Renal cortical epithelial cell (primary cell): ENCODE data around the gene CBX3. TPM values are rescaled to one million over a fixed set of nuclear protein-coding genes. Genes with fewer than 3 reads are reported as not detected.
A peak's percentile ranks its signal among the peaks of the same experiment; 100 is the strongest.
"Not testable (repeated sequence)": the region's sequence is repeated elsewhere in the genome, so short reads cannot be mapped to it uniquely, and the experiment has no call there.

Experiments
- DNase-seq: peaks from one replicate; pipeline ENCODE4 v3.0.0-alpha.2; 2011; ENCODE audit warnings: low read depth
- total RNA-seq: library from RNA; depleted of rRNA; stranded (reverse); fragments of >200 nt; gene quantifications from 2 replicates; pipeline ENCODE4 v1.2.3, GENCODE V29; 2014

CBX3 gene
- total RNA-seq, result 124 and 212 TPM in 2 replicates

DNA sequence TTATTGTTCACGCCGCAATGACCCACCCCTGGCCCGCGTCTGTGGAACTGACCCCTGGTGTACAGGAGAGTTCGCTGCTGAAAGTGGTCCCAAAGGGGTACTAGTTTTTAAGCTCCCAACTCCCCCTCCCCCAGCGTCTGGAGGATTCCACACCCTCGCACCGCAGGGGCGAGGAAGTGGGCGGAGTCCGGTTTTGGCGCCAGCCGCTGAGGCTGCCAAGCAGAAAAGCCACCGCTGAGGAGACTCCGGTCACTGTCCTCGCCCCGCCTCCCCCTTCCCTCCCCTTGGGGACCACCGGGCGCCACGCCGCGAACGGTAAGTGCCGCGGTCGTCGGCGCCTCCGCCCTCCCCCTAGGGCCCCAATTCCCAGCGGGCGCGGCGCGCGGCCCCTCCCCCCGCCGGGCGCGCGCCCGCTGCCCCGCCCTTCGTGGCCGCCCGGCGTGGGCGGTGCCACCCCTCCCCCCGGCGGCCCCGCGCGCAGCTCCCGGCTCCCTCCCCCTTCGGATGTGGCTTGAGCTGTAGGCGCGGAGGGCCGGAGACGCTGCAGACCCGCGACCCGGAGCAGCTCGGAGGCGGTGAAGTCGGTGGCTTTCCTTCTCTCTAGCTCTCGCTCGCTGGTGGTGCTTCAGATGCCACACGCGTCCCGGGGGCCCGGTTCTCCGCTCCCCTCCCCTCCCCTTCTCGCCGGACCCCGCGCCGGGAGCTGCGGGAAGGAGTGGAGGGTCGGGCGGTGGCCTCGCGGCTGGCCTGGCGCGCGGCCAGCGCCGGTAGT, at the start of gene CBX3:
Gene CBX3 (plus strand): TSS at position 499 of the 772 bp plus-strand sequence. CDS start 1,254 bp downstream, outside the sequence.
- DNase-seq, result no peak

DNA sequence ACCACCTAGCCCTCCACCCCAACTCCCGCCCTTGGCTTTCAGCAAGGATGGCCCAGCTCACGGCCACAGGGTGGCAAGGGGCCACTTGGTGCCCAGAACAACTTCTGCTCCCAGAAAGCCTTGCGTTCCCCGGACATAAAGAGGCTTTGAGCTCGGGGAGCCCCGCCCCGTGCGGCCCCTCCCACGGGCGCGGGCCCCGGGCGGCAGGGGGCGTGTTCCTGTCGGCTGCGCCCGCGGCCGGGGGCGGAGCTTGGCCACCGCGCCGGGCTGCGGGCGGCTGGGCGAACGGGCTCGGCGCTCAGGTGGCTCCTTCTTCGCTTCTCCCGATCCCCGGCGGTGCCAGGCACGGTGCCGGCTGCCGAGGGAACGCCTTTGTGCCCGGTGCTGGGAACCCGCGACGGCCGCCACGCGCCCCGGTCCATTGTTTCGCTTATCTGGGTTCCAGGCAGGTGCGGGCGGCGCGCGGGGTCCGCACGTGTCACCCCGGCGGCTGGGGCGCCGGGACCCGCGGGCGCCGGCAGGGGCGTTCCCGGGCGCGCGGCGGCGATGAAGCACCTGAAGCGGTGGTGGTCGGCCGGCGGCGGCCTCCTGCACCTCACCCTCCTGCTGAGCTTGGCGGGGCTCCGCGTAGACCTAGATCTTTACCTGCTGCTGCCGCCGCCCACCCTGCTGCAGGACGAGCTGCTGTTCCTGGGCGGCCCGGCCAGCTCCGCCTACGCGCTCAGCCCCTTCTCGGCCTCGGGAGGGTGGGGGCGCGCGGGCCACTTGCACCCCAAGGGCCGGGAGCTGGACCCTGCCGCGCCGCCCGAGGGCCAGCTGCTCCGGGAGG, 49.4 kb upstream of the CBX3 start, which contains the start of gene NFE2L3:
Gene NFE2L3 (plus strand): TSS at position 246 of the 829 bp plus-strand sequence. CDS start 301 bp downstream, at position 547.
- DNase-seq, result peak; percentile 52

DNA sequence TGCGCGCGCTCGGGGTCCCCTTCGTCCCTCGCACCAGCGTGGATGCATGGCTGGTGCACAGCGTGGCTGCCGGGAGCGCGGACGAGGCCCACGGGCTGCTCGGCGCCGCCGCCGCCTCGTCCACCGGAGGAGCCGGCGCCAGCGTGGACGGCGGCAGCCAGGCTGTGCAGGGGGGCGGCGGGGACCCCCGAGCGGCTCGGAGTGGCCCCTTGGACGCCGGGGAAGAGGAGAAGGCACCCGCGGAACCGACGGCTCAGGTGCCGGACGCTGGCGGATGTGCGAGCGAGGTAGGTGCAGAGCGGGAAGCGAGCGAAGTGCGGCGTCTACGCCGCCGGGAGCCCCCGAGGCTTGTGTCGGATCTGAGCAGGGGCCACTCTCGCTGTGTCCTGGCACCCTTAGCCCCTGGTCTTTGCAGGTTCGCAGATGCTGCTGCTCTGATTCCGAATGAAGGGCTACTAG, 48.7 kb upstream of the CBX3 start:
- DNase-seq, result not testable (repeated sequence)

DNA sequence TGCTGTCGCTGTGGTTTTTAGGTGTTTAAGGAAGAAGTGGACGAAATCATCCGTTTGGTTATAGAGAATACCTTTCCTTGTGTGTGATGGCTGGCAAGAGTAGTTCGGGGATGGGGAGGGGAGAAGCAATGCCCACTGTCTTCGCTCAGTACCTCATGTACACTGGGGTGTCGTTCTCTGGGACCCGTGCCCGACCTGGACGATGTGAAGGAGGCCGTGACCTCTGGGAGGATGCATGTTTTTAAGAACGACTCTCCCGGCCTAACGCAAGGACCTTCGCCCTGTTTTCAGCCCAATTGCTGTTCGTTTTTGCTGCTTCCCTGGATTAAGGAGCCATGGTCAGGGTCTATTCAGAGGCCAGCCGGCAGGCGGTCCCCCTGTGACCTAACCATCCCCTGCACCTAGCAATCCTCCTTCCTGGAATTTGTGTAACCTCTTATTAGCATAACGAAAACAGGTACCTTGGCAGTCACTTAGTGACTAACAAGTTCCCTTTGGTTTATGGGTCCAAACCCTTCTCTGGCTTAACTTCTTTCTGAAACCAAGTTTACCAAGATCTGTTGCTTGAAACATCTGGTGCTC, 48.2 kb upstream of the CBX3 start:
- peak; percentile 43 for DNase-seq

DNA sequence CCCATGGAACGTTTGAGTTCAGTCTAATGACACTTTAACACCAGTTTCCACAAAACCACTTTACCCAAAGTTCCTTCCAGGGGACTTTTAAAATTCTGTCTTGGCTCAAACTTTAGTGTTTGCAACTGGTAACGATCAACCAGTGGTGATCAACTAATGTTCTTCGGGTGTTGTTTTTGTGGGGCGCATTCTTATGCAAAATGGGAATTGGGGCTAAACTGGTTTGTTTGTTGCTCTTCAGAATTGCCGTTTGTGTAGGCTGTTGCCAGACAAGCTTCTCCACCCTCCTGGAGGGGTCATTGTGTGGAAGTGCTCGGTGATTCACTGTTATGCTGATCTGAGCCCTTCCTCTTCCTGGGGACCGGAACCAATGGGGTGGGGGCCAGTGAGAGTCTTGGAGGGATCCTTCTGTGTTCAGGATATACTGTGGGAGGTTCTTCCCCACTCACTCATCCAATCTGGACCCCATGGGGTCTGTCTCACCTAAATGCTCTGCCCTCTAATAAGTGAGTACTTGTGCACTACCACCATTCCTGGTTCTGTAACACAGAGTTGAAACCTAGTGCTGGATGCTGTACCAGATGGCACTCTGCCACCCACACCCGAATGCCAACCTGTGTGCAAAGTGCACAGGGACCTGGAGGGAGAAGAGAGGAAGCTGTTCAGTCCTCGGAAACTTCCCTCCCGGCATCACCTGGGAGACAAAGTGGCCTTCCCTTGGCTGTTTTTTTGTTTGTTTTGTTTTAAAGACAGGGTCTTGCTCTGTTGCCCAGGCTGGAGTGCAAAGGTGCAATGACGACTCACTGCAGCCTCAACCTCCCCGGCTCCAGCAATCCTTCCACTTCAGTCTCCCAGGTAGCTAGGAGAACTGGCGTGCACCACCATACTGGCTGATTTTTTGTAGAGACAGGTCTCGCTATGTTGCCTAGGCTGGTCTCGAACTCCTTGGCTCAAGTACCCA, 47.4 kb upstream of the CBX3 start:
- peak; percentile 67 for DNase-seq

DNA sequence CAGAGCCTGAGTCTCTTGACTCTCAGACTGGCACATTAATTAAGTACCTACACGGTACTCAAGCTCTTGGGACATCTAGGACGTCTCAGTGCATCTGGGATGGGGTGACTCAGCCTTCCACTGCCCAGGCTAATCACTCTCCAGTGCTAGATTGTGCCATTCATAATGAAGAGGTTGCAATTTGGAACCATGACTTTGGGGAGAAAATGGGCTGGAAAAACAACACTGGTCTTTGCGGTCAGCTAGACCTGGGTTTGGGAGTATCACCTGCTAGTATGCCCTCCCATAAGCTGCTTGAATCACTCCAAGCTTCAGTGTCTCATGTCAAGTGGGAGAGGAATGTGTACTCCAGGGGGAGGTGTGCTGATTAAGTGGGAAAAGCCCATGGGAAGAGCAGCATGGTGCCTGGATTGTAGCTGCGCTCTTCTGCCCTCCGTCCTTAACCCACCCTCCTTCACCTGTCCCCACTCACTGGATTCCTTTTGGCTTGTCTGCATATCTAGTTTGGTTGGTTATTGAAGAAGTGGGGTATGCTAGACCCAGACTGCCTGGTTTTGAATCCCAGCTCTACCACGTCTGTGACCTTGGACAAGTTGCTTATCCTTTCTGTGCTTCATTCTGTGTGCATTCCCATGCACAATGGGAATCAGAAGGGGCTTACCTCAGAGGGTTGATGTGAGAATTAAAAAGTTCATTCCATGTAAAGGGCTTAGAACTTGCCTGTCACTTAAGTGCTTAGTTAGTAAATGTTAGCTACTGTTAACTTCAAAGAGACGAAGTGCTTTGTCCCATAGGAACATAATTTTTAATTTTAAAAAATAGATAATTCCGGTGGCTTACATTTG, 45.8 kb upstream of the CBX3 start:
- peak; percentile 86 for DNase-seq

DNA sequence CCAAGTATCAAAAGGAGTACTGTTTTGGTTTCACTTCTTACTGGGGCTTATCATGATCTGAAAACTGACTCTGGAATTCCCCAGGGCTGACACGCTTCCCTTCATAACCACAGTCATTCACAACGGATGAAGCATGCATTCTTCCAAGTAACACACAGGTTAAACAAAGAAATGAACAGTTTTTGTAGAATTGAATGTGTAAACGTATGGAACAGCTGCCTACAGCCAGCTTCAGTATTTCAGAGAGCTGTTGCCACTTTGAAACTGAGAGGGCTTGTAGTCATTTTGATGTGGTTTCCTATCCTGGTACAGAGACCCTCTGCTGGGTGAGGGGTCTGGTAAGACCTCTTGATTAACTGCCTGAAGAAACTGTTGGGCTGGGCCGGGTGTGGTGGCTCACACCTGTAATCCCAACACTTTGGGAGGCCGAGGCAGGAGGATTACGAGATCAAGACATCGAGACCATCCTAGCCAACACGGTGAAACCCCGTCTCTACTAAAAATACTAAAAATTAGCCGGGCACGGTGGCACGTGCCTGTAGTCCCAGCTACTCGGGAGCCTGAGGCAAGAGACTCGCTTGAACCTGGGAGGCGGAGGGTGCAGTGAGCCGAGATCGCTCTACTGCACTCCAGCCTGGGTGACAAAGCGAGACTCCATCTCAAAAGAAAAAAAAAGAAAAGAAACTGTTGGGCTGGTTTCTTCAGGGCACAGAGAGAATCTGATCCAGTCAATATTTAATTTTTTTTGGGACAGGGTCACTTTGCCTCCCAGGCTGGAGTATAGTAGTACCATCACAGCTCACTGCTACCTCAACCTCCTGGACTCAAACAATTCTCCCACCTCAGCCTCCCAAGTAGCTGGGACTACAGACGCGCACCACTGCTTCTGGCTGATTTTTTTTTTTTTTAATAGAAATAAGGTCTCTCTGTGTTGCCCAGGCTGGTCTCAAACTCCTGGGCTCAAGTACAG, 44.8 kb upstream of the CBX3 start:
- DNase-seq, result peak; percentile 96

DNA sequence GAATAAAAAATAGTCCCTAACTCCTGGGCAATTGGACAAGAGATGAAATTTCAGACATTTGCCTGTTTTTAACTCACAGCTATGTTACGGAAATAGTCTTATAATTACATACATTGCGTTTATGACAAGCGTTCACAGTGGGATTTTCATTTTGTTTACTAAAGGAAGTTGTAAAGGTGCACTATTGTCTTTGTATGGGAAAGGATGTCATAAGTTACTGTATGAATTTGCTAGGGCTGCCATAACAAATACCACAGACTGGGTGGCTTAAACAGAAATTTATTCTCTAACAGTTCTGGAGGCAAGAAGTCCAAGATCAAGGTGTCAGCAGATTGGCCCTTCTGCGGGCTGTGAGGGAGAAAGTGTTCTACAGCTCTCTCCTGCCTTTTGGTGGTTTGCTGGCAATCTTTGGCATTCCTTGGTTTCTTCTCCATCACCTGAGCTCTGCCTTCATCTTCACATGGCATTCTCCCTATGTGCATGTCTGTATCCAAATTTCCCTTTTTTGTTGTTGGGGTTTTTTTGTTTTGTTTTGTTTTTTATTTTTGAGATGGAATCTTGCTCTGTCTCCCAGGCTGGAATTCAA, 43.9 kb upstream of the CBX3 start:
- no peak for DNase-seq

DNA sequence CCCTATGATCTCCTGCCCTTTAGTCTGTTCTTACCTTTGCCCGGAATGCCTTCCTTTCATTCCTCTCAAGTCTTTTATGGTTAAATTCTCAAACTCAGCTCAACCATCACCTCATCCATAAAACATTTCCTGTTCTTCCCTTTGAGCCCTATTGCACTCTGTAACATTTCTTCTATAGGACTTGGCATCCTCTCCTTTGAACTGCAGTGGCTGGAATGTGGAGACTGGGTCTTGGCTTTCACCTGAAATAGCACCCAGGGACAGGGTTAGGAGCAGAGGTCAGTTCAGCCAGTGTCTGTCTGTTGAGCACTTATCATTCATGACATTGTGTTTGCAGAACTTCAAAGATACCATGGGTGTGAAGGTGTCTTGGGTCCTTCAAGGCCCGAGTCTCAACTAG, 42.3 kb upstream of the CBX3 start:
- peak; percentile 84 for DNase-seq

DNA sequence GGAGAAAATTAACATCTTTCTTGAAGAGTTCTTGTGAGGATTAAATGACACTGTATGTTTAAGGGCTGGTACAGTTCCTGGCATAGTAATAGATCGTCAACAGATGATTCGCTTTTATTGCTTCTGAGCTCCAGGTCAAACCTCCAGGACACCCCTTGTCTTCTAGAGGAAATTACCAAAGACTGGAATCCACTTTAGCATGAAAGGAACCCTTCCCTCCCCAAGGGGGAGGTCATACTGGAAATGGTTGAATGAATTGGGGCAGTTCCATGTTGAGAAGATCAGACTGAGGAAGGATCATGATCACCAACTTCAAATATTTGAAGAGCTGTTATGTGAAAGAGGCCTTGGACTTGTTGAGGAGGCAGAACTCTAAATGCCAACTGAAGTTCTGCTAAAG, 40.6 kb upstream of the CBX3 start:
- DNase-seq, result no peak

DNA sequence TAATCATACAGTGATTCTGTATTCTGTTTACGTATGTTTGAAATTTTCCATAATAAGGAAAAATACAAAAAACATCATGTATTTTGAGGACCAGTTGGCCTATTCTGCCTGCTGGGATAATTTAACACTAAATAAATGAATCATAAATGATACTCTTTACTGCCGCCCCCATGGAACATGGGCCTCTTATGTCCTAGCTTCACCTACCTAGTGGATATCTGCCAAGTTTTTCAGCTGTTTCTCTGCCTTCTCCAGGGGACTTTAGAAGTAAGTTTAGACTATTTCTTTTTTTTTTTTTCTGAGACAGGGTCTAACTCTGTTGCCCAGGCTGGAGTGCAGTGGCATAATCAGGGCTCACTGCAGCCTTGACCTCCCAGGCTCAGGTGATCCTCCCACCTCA, 39.1 kb upstream of the CBX3 start:
- DNase-seq, result no peak

DNA sequence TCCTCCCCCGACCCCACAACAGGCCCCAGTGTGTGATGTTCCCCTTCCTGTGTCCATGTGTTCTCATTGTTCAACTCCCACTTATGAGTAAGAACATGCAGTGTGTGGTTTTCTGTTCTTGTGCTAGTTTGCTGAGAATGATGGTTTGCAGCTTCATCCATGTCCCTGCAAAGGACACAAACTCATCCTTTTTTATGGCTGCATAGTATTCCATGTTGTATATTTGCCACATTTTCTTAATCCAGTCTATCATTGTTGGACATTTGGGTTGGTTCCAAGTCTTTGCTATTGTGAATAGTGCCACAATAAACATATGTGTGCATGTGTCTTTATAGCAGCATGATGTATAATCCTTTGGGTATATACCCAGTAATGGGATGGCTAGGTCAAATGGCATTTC, 37.7 kb upstream of the CBX3 start:
- not testable (repeated sequence) for DNase-seq

DNA sequence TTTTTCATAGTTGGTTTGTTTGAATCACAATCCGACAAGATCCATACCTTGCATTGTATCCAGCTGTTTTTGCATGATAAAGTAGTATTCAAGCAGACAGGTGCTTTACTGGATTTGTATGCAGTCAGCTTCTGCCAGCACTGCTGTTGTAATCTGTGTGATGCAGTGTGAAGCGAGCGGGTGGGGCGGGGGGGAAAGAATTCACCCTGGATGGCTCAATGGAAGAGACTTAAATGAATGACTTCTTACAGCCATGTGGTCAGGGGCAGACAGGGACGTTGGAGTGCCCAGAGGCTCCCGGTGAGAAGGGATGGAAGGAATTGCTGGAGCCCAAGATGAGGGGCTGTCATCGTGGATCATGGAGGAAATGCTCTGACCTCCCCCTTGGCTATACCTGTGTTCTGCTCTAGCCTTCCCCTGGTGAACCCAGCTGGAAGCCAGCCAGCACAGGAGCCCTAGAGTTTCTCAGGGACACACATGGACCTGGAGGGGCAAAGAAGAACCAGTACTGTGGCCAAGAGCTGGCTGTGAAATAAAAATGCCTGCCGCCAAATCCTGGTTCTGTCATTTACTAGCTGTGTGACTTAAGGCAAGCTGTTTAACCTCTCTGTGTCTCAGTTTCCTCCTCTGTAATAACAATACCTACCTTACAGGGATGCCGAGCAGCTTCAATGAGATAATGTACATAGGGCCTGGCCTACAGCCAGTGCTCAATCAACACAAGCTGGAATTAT, 35.4 kb upstream of the CBX3 start:
- DNase-seq, result no peak

DNA sequence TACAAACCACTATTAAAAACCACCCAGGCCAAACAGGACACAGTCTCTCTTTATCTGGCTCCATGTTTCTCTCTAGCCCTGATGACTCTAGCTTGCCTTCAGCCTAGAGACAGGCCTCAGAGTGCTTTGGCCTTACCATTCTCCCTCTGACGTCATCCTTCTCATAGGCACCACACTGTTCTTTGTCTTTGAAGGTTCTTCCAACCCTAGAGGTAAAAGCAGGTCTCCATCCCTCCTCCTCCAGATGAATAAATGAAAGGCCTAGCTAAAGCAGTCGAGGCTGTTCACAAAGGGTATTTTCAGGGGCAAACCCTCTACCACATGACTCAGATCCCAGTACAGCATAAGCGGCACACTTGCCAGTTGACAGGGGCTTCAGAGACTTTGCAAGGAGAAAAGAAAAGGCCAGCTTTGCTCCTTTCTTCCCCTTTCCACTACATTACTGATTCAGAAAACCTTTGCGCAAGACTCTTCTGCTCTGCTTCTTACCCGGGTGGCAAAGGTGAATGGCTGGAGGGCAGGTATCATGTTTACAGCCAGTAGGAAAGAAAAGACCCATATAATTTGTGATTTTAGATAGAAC, 34.8 kb upstream of the CBX3 start:
- peak; percentile 64 for DNase-seq

DNA sequence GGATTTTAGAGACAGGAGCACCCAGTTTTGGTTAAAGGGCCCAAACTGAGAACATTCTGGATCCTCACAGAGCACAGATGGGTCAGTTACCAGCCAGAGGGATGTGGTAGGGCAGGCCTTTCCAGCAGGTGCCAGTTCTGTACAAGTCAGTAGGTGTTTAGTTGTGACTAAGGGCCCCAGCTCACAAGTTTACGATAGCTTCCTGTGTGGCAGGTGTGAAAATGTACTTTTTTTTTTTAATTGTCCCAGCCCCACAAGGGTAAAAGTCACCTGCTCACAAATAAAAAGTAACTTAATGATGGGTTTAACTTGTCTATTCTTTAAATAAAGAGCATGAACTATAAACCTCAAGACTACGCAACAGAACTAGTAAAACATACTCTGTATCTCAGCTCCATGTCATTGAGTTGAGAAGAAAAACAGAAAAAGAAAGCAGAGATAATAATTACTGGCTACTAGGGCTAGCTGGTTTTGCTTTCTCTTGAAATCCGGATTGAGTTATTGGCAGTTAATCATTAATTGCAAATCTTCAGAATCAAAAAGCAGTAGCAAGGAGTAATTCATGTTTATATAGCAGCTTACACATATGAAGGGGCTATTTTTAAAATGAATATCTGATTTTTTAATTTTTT, 34.1 kb upstream of the CBX3 start:
- DNase-seq, result peak; percentile 64

DNA sequence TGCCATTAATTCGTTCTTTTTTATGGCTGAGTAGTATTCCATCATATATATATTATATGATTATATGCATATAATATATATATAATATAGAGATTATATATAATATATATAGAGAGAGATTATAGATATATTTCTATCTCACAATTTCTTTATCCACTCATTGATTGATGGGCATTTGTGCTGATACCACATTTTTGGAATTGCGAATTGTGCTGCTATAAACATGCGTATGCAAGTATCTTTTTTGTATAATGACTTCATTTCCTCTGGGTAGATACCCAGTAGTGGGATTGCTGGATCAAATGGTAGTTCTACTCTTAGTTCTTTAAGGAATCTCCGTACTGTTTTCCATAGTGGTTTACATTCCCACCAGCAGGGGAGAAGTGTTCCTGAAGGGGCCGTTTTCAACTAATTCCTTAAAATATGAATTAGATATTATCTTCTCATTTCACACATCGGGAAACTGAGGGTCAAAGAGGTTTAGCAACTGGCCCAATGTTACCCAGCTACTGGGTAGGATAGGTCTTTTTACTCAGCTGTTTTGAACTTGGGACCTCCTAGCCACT, 33.0 kb upstream of the CBX3 start:
- no peak for DNase-seq

DNA sequence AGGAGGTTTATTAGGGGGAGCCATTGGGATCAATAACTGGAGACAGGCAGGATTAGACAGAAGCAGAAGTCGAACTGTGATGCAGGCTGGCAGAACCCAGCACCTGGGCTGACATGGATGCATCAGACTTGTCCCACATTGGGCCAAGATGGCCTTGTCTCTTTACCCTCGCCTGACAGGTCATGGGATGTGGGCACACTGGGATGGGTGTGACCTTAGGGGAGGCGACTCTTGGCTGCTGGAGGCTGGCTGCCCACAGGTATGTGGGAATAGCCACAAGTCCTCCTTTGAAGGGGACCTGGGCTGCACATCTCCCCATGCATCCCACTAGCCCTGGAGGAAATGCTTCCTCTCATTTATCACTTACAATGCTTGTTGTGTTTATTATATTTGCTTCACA, 32.3 kb upstream of the CBX3 start:
- DNase-seq, result no peak
